ENCODE results near the gene NEU3.

DNA sequence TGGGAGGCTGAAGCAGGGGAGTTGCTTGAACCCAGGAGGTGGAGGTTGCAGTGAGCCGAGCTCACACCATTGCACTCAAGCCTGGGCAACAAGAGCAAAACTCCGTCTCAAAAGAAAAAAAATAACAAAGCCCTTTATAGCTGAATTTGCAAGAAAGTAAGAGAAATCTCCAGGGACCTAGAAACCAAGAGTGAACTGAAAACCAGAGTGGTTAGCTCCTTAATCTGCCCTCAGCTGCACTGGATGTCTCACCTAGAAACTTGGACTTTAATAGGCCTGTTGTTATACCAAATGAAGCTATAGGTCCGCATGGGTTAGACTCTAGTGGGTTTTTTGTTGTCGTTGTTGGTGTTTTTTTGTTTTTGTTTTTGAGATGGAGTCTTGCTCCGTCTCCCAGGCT lies 4.1 kb downstream of the NEU3 start:
- TF ChIP-seq, protein P1, sequence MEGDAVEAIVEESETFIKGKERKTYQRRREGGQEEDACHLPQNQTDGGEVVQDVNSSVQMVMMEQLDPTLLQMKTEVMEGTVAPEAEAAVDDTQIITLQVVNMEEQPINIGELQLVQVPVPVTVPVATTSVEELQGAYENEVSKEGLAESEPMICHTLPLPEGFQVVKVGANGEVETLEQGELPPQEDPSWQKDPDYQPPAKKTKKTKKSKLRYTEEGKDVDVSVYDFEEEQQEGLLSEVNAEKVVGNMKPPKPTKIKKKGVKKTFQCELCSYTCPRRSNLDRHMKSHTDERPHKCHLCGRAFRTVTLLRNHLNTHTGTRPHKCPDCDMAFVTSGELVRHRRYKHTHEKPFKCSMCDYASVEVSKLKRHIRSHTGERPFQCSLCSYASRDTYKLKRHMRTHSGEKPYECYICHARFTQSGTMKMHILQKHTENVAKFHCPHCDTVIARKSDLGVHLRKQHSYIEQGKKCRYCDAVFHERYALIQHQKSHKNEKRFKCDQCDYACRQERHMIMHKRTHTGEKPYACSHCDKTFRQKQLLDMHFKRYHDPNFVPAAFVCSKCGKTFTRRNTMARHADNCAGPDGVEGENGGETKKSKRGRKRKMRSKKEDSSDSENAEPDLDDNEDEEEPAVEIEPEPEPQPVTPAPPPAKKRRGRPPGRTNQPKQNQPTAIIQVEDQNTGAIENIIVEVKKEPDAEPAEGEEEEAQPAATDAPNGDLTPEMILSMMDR (conservative IDR thresholded peaks at IDR 0.05), result no peak
- TF ChIP-seq EZH2 (IDR thresholded peaks at IDR 0.05; ENCODE audit: low read depth), result no peak

Measured in PC-9 (cell line).